KMS-11 (cell line): ENCODE measurements around the gene MYO18B.

Source experiments
- H2AFZ ChIP-seq: fragments of 200-600 bp; sonication (generic); 2 replicates; pipeline ENCODE4 v1.6.1; 2016; ENCODE audit warnings: antibody characterized with exemption, mixed run types, low read depth
- H3K27ac ChIP-seq: fragments of 200-600 bp; sonication (generic); 2 replicates; pipeline ENCODE4 v1.6.1; 2016; ENCODE audit warnings: mild to moderate bottlenecking, mixed run types
- H3K27me3 ChIP-seq: fragments of 200-600 bp; sonication (generic); 2 replicates; pipeline ENCODE4 v1.6.1; 2017; ENCODE audit warnings: mild to moderate bottlenecking, low read depth, mixed run types, moderate library complexity; ENCODE audit not compliant: insufficient read depth
- H3K36me3 ChIP-seq: fragments of 200-600 bp; sonication (generic); 2 replicates; pipeline ENCODE4 v1.6.1; 2017; ENCODE audit warnings: mild to moderate bottlenecking, mixed run types; ENCODE audit not compliant: insufficient read depth
- H3K4me1 ChIP-seq: fragments of 200-600 bp; sonication (generic); 2 replicates; pipeline ENCODE4 v1.6.1; 2016; ENCODE audit warnings: mild to moderate bottlenecking, low read depth, mixed run types; ENCODE audit not compliant: poor library complexity, severe bottlenecking
- H3K4me2 ChIP-seq: fragments of 200-600 bp; sonication (generic); 2 replicates; pipeline ENCODE4 v1.7.0; 2016; ENCODE audit warnings: mild to moderate bottlenecking, mixed run types
- H3K4me3 ChIP-seq: fragments of 200-600 bp; sonication (generic); IDR thresholded peaks from 2 replicates; pipeline ENCODE4 v1.6.1; 2017; ENCODE audit warnings: low read depth, low read length, mixed read lengths; ENCODE audit not compliant: insufficient read depth
- H3K79me2 ChIP-seq: fragments of 200-600 bp; sonication (generic); 2 replicates; pipeline ENCODE4 v1.6.1; 2016; ENCODE audit warnings: low read depth, mixed run types; ENCODE audit not compliant: insufficient read depth
- H3K9ac ChIP-seq: fragments of 200-600 bp; sonication (generic); 2 replicates; pipeline ENCODE4 v1.6.1; 2016; ENCODE audit warnings: mild to moderate bottlenecking, mixed run types
- H4K20me1 ChIP-seq: fragments of 200-600 bp; sonication (generic); 2 replicates; pipeline ENCODE4 v1.6.1; 2016; ENCODE audit warnings: mild to moderate bottlenecking, mixed run types; ENCODE audit not compliant: insufficient read depth
- TF ChIP-seq, protein P1 (sequence below): fragments of 200-600 bp; sonication (generic); conservative IDR thresholded peaks from 2 replicates; pipeline ENCODE4 v1.6.1; 2017; ENCODE audit warnings: low read depth, mild to moderate bottlenecking, antibody characterized with exemption, low read length, moderate library complexity, mixed read lengths

MYO18B gene

DNA sequence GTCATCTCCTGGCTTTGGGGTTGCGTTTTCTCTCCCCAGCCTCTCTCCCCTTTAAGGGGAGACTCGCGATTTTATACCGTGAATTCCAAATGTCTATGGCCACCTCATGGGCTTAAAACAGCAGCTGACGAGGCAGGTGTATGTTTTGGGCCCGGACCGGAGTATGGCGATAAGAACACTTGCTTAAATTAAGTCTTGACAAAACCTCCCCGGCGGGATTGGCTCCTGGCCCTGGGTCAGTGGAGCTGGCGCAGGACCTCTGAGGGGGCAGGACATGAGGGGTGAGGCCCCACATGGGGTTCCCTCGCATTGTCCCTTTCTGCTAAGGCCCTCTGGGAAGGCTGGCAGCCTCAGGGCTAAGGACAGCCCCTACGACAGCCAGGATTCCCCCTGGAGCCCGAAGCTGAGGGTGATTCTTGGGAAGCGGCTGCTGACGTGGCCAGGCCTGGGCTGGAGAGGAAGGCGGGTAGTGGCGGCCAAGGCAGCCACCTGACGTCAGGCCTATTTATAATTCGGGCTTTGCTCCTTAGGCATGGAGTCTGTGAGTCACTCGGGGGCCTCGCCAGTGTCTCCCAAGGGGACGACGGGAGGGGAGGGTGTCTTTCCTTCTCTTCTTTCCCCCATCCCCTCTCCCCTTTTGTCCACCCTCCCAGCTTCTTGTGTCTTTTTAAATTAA, 12.7 kb downstream of the MYO18B start:
- no peak overlapping the region for H3K4me2 ChIP-seq
- no peaks in the 10 kb centered on the region for H4K20me1 ChIP-seq
- H3K9ac ChIP-seq = no peak overlapping the region
- H3K79me2 ChIP-seq = no peaks in the 10 kb centered on the region
- H3K27ac ChIP-seq = no peak overlapping the region
- TF ChIP-seq, protein P1, sequence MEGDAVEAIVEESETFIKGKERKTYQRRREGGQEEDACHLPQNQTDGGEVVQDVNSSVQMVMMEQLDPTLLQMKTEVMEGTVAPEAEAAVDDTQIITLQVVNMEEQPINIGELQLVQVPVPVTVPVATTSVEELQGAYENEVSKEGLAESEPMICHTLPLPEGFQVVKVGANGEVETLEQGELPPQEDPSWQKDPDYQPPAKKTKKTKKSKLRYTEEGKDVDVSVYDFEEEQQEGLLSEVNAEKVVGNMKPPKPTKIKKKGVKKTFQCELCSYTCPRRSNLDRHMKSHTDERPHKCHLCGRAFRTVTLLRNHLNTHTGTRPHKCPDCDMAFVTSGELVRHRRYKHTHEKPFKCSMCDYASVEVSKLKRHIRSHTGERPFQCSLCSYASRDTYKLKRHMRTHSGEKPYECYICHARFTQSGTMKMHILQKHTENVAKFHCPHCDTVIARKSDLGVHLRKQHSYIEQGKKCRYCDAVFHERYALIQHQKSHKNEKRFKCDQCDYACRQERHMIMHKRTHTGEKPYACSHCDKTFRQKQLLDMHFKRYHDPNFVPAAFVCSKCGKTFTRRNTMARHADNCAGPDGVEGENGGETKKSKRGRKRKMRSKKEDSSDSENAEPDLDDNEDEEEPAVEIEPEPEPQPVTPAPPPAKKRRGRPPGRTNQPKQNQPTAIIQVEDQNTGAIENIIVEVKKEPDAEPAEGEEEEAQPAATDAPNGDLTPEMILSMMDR = no peak
- H3K36me3 ChIP-seq = no peaks in the 10 kb centered on the region
- H2AFZ ChIP-seq = no peak overlapping the region
- no peak overlapping the region for H3K4me3 ChIP-seq
- no peaks in the 10 kb centered on the region for H3K27me3 ChIP-seq
- no peaks in the 10 kb centered on the region for H3K4me1 ChIP-seq

DNA sequence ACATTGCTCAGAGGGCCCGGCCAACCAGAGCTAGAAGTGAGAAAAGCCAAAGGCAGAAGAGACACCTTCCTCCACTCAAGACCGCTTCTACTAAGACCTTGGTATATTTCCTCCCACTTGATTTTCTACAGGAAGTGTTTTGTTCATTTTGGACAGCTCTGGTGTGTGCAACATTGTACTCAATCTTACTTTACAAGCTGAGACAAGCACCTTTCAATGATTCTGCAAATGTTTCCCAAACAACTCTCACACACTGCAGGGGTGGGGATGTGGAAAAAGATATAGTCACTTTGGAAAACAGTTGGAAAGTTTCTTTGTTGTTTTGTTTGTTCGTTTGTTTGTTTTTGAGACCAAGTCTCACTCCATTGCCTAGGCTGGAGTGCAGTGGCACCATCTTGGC, 15.7 kb downstream of the MYO18B start:
- Histone ChIP-seq H3K4me3 (no peak overlapping the region), H3K27me3 (no peaks in the 10 kb centered on the region), H3K36me3 (no peaks in the 10 kb centered on the region), H3K9ac (no peak overlapping the region), H2AFZ (no peak overlapping the region), H3K79me2 (no peaks in the 10 kb centered on the region), H3K4me1 (no peaks in the 10 kb centered on the region), H3K27ac (no peak overlapping the region), H4K20me1 (no peaks in the 10 kb centered on the region), H3K4me2 (no peak overlapping the region)
- TF ChIP-seq, protein P1 = no peak

DNA sequence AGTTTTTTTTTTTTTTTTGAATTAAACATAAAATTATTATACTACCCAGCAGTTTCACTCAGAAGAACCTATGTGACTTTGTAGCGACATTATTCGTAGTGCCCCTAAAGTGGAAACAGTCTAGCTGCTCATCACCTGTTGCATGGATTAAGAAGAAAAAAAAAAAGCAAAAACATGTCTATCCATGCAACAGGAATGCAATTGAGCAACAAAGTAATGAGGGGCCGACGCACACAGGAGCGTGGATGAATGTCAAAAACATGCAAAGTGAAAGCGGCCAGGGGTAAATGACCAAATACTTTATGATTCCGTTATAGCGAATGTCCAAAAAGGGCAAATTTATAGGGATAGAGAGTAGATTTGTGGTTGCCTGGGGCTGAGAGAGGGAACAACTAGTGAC, 16.3 kb downstream of the MYO18B start:
- H3K27me3 ChIP-seq = no peaks in the 10 kb centered on the region
- H3K79me2 ChIP-seq = no peaks in the 10 kb centered on the region
- no peak overlapping the region for H3K27ac ChIP-seq
- TF ChIP-seq, protein P1 = no peak
- no peaks in the 10 kb centered on the region for H4K20me1 ChIP-seq
- no peaks in the 10 kb centered on the region for H3K36me3 ChIP-seq
- H3K4me2 ChIP-seq = no peak overlapping the region
- no peak overlapping the region for H3K4me3 ChIP-seq
- H3K9ac ChIP-seq = no peak overlapping the region
- H3K4me1 ChIP-seq = no peaks in the 10 kb centered on the region
- no peak overlapping the region for H2AFZ ChIP-seq

DNA sequence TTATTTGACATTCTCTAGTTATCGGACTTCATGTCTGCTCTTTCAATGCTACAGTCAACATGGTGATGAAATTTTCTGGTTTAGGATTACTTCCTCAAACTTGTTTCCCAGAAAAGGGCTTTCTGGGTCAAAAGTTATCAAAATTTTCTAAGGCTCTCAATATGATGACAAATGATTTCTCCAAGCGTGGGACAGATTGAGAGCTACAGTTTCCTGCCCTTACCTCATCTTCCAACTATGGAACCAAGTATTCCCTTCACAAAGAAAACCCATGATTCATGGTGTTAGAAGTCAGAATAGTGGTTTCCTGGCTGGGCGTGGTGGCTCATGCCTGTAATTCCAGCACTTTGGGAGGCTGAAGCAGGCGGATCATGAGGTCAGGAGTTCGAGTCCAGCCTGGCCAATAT, 17.8 kb downstream of the MYO18B start:
- Histone ChIP-seq H2AFZ (no peak overlapping the region), H3K36me3 (no peaks in the 10 kb centered on the region), H3K27me3 (no peaks in the 10 kb centered on the region), H3K27ac (no peak overlapping the region), H3K4me3 (no peak overlapping the region), H3K4me2 (no peak overlapping the region), H4K20me1 (no peaks in the 10 kb centered on the region), H3K4me1 (no peaks in the 10 kb centered on the region), H3K9ac (no peak overlapping the region), H3K79me2 (no peaks in the 10 kb centered on the region)
- TF ChIP-seq, protein P1 = no peak
